Ishikawa (cell line): ENCODE data around the gene NTSR2.

Experiments used
- CEBPB ChIP-seq: IDR thresholded peaks from 2 replicates; pipeline ENCODE4 v1.6.1; 2012
- CREB1 ChIP-seq: IDR thresholded peaks from 2 replicates; pipeline ENCODE4 v1.6.1; 2012; ENCODE audit warnings: low read depth
- EGR1 ChIP-seq: IDR thresholded peaks from 2 replicates; pipeline ENCODE4 v1.6.1; 2012
- EP300 ChIP-seq: IDR thresholded peaks from 2 replicates; pipeline ENCODE4 v1.6.1; 2012; ENCODE audit warnings: borderline replicate concordance
- FOXM1 ChIP-seq: IDR thresholded peaks from 2 replicates; pipeline ENCODE4 v1.6.1; 2012; ENCODE audit warnings: low read depth, borderline replicate concordance
- MAX ChIP-seq: IDR thresholded peaks from 2 replicates; pipeline ENCODE4 v1.6.1; 2012
- NFIC ChIP-seq: IDR thresholded peaks from 2 replicates; pipeline ENCODE4 v1.6.1; 2012
- RAD21 ChIP-seq: IDR thresholded peaks from 2 replicates; pipeline ENCODE4 v1.6.1; 2012; ENCODE audit warnings: low read depth
- TAF1 ChIP-seq: IDR thresholded peaks from 2 replicates; pipeline ENCODE4 v1.6.1; 2012; ENCODE audit warnings: low read depth, mild to moderate bottlenecking
- TCF12 ChIP-seq: IDR thresholded peaks from 2 replicates; pipeline ENCODE4 v1.6.1; 2012; ENCODE audit warnings: low read depth
- TEAD4 ChIP-seq: IDR thresholded peaks from 2 replicates; pipeline ENCODE4 v1.6.1; 2012
- USF1 ChIP-seq: IDR thresholded peaks from 2 replicates; pipeline ENCODE4 v1.6.1; 2012
- YY1 ChIP-seq: IDR thresholded peaks from 2 replicates; pipeline ENCODE4 v1.6.1; 2012; ENCODE audit warnings: low read depth
- ZBTB7A ChIP-seq: IDR thresholded peaks from 2 replicates; pipeline ENCODE4 v1.6.1; 2012; ENCODE audit warnings: low read depth
- TF ChIP-seq, protein P1 (sequence below): IDR thresholded peaks from 2 replicates; pipeline ENCODE4 v1.6.1; 2012; ENCODE audit warnings: low read depth, mild to moderate bottlenecking

The NTSR2 gene

GRCh38 chr2:11695576-11695975, 25.6 kb upstream of the NTSR2 start:
- TF ChIP-seq NFIC (no peak), ZBTB7A (no peak), TAF1 (no peak), EP300 (no peak), TCF12 (no peak), CEBPB (no peak), RAD21 (no peak), EGR1 (no peak), MAX (no peak), YY1 (no peak), CREB1 (no peak), FOXM1 (no peak), TEAD4 (no peak), USF1 (no peak)
- TF ChIP-seq, protein P1, sequence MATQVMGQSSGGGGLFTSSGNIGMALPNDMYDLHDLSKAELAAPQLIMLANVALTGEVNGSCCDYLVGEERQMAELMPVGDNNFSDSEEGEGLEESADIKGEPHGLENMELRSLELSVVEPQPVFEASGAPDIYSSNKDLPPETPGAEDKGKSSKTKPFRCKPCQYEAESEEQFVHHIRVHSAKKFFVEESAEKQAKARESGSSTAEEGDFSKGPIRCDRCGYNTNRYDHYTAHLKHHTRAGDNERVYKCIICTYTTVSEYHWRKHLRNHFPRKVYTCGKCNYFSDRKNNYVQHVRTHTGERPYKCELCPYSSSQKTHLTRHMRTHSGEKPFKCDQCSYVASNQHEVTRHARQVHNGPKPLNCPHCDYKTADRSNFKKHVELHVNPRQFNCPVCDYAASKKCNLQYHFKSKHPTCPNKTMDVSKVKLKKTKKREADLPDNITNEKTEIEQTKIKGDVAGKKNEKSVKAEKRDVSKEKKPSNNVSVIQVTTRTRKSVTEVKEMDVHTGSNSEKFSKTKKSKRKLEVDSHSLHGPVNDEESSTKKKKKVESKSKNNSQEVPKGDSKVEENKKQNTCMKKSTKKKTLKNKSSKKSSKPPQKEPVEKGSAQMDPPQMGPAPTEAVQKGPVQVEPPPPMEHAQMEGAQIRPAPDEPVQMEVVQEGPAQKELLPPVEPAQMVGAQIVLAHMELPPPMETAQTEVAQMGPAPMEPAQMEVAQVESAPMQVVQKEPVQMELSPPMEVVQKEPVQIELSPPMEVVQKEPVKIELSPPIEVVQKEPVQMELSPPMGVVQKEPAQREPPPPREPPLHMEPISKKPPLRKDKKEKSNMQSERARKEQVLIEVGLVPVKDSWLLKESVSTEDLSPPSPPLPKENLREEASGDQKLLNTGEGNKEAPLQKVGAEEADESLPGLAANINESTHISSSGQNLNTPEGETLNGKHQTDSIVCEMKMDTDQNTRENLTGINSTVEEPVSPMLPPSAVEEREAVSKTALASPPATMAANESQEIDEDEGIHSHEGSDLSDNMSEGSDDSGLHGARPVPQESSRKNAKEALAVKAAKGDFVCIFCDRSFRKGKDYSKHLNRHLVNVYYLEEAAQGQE, result no peak

GRCh38 chr2:11692966-11693521, 23.0 kb upstream of the NTSR2 start:
- no peak for TF ChIP-seq NFIC
- peak; percentile 83 for TF ChIP-seq RAD21

- TF ChIP-seq, protein P1, result no peak
These were observed 21.2 kb upstream of the NTSR2 start for GRCh38 chr2:11691076-11691660.

- TF ChIP-seq EP300 (no peak), FOXM1 (no peak), CREB1 (no peak), ZBTB7A (no peak; the same call in 1 of the 2 replicates), EGR1 (no peak), YY1 (no peak), TEAD4 (0 out of 2 replicates have a peak, but pooled peaks have one; percentile 22), MAX (peak; percentile 37; the same call in 1 of the 2 replicates), CEBPB (no peak; the same call in 1 of the 2 replicates), TAF1 (no peak), NFIC (no peak), RAD21 (peak; percentile 82), USF1 (no peak)
- TF ChIP-seq, protein P1, result no peak
These were observed 18.5 kb upstream of the NTSR2 start for GRCh38 chr2:11688222-11689069.
